Measurements from ENCODE around the gene KLF1. TPM values are rescaled to one million over a fixed set of nuclear protein-coding genes. Genes with fewer than 3 reads are reported as not detected.
A peak's percentile ranks its signal among the peaks of the same experiment; 100 is the strongest.

The KLF1 gene
- total and polyA plus RNA-seq, 2 of the 13 experiments (the other 11 are each of a cell fraction or from before 2014, with no cell fraction given), result not detected

GRCh38 chr19:12933287-12934072, 46.5 kb upstream of the KLF1 start, which contains the start of gene FARSA (continued):
- TF ChIP-seq ZNF407 (CRISPR knock-in tag; IDR thresholded peaks at IDR 0.05; ENCODE audit: not compliant biosample characterization) (peak; percentile 54), ZNF740 (CRISPR knock-in tag; IDR thresholded peaks at IDR 0.05) (no peak), ZNF17 (CRISPR knock-in tag; IDR thresholded peaks at IDR 0.05) (no peak), ZNF263 (CRISPR knock-in tag; IDR thresholded peaks at IDR 0.05) (no peak), FLYWCH1 (CRISPR knock-in tag; IDR thresholded peaks at IDR 0.05) (no peak), ATRX (CRISPR knock-in tag; IDR thresholded peaks at IDR 0.05; ENCODE audit: borderline replicate concordance) (no peak), ZNF362 (CRISPR knock-in tag; IDR thresholded peaks at IDR 0.05; ENCODE audit: borderline replicate concordance) (no peak), ZNF275 (CRISPR knock-in tag; IDR thresholded peaks at IDR 0.05; ENCODE audit: borderline replicate concordance) (peak; percentile 77), YEATS4 (CRISPR knock-in tag; IDR thresholded peaks at IDR 0.05; ENCODE audit: borderline replicate concordance) (peak; percentile 80; the same call in 1 of the 2 replicates), KDM4B (CRISPR knock-in tag; IDR thresholded peaks at IDR 0.05) (peak; percentile 50; the same call in 1 of the 2 replicates), ZNF746 (CRISPR knock-in tag; IDR thresholded peaks at IDR 0.05) (no peak), NFYC (CRISPR knock-in tag; IDR thresholded peaks at IDR 0.05) (peak; percentile 62), FIP1L1 (IDR thresholded peaks at IDR 0.05; ENCODE audit: borderline replicate concordance, insufficient read depth, low read depth, low read length) (no peak), SMAD9 (CRISPR knock-in tag; IDR thresholded peaks at IDR 0.05) (no peak), SMAD1 (CRISPR knock-in tag; IDR thresholded peaks at IDR 0.05; ENCODE audit: borderline replicate concordance, low read depth) (0 out of 2 replicates have a peak, but pooled peaks have one; percentile 91), SALL1 (CRISPR knock-in tag; IDR thresholded peaks at IDR 0.05) (peak; percentile 72), POLR2A (IDR thresholded peaks at IDR 0.05; ENCODE audit: insufficient read depth in 1 of 2, low read depth in 2 of 2, low read length in 2 of 2) (peak; percentile 80 to 99)
